Measurements from ENCODE around the gene SIAH3.

SIAH3 gene

DNA sequence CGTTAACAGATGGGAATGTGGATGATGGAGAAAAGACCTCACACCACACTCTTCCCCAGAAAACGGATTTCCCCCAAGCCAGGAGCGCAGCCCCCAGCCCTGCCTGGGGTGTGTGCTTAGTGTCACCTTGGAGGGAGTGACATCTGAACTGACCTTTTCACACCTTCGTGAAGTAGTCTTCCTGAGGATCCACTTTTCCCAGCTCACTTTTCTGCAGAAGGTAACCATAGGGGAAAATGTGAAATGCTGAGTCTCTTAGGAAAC lies 26.2 kb downstream of the SIAH3 start:
- in situ Hi-C loops (cut with MboI; ENCODE audit: low sequenced_read_pairs) = no loop called here

DNA sequence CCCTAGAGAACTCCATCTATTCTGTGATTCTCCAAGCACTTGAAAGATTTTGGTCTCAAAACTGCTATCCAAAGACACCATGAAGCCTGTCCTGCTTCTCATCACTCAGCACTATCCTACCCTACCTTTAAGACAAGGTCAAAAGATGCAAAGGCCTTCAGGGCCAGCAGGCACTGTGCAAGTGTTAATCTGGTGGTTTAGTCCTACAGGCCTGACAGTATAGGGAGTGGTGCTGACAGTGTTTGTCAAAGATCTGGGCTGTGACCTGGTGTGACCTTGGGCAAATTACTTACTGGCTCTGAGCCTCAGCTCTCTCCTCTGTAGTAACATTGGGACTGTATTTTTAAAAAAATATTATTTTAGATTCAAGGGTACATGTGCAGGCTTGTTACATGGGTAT lies 28.0 kb downstream of the SIAH3 start:
- in situ Hi-C loops (cut with MboI; ENCODE audit: low sequenced_read_pairs) = no loop called here

DNA sequence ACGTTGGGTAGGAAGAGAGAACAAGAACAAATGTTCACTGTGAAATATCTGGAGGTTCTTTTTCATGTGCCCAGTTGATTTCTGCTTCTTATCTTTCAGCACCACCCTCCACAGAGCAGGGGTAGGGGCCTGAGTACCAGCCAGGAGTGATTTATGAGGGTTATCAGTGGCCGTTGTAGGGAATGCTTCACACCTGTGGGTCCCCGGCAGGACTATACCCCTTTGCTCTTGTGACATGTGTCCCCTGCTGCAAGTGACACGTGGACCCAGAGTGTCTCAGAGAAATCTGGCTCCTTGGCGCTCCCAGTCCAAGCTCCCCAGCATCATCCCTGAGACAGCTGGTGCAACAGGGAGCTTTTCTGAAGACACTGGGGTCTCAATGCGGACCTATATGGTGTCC lies 29.7 kb downstream of the SIAH3 start:
- in situ Hi-C loops (cut with MboI; ENCODE audit: low sequenced_read_pairs) = no loop called here

DNA sequence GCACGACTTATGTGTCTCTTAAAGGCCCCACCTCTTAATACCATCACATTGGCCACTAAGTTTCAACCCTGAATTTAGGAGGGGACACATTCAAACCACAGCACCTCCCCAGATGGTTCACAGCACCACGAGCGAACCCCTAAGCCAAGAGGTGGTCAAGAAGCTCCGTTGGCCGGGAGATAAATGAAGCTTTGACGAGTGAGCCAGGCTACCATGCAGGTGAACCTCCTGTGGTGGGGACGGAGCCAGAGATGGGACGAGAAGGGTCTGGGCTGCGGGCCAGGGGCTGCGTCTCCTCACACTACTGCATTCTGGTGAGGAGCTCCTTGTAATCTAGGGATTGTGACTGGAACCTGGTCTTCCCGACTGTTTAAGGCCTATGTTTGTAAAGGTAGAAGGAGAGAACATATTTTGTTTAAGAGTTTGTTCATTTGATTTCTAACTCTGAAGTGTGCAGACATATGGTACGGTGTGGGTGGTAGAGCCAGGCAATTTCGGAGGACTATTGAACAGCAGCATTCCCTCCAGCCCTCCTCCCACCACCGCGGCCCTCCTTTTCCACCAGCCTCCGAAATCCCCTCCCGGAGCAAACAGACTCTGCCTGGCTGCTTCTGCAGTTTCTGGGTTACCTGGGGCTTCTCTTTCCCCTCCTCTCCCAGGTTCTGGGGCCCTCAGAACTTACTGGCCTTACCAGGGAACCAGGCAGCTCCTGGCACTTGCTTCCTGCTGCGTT lies 31.3 kb downstream of the SIAH3 start:
- in situ Hi-C loops (cut with MboI; ENCODE audit: low sequenced_read_pairs) = no loop called here

DNA sequence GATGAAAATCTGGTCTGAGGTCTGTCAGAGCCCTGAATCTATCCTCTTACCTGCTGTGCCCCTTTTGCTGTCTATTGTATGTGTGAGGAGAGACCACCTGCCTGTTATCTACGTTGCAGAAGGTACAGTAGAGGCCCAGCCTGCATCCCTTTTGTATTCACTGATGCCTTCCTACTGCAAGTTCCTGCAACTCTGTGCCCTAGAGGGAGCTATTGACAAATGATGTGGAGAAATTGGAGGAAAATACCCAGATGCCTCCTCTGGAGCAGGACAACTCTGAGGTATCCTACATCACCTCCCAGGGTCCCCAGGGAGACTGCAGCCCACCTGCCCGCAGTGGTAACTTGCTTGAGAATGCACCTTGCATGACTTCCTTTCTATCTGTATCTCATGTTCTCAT lies 33.7 kb downstream of the SIAH3 start:
- in situ Hi-C loops (cut with MboI; ENCODE audit: low sequenced_read_pairs) = loop anchor here (10.0 kb wide), 1 partner anchor 307 kb away; no protein-coding TSS in a partner anchor

DNA sequence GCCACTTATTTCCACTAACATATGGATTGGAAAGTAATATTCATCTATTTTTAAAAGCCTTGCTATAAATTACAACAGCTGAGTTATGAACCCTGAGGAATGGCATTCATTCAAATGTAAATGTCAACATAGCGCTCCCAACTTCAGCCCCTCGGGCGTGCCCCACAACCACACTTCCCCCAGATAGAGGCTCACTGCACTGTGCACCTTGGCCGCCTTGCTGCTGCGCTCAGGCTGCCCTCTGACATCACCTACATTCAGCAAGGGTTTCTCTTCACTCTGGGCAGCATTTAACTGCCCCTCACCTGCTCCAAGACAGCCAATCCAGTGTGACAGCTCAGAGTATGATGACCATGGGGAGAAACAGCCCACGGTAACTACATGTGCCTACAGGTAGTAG lies 35.1 kb downstream of the SIAH3 start:
- in situ Hi-C loops (cut with MboI; ENCODE audit: low sequenced_read_pairs) = loop anchor here (10.0 kb wide), 1 partner anchor 308 kb away; no protein-coding TSS in a partner anchor

DNA sequence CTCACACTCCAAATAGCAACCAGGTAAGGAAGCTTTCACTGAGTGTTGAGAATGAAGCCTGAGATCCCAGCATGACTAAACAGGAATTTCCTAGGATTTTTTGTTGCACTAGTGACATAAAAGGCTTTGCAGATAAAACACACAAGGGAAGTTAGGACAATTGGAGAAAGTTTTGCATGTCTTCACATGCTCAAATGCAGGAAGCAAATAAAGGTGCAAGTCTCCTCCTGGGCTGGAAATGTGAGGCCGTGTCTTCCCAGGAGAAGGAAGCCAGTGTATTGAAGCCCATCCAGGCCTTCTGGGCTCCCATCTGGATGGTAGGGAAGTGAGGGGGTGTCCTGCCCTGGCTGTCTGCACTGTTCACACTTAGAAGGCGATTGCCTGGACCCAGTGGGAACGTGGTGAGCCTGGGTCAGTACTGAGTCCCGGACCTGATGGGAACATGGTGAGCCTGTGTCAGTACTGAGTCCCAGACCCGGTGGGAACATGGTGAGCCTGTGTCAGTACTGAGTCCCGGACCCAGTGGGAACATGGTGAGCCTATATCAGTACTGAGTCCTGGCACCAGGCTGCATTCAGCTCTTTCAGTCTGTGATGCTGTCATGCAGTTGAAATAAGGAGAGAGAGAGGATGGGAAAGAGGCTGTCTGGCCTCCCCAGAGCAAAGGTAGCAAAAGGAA lies 38.7 kb downstream of the SIAH3 start:
- in situ Hi-C loops (cut with MboI; ENCODE audit: low sequenced_read_pairs) = loop anchor here (10.0 kb wide), 1 partner anchor 312 kb away; no protein-coding TSS in a partner anchor

DNA sequence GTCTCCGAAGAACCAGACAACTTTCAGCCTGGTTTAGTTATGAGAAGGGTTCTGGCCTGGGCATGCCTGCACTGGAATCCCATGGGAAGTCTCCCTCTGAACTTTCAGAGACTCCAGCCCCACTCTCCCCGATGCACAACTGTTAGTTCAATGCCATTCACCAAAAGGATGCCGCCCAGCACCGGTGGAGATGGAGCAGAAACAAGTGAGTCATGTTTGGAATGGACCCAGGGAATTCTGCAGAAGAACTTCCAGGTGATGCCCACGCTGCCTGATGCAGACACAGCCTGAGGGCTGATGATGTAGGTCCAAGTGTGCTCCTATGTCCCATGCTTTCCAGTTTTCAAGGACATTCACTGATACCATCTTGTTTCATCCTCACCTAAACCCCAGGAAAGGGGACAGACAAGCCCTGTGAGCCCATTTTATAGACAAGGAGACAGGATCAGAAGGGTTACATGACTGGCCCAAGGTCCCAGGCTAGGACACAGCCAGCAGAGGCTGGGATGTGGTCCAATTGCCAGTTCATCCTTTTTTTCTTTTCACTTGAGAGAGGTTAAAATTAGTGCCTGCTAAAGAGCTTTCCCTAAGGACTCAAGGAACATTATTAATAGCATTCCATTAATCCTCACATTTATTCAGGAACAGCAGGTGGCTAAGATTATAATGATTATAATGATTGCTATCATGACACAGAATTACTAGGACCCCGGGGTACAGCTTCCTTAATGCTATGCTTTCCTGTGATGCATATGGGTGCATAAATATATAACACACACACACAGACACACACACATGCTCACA lies 39.5 kb downstream of the SIAH3 start:
- in situ Hi-C loops (cut with MboI; ENCODE audit: low sequenced_read_pairs) = loop anchor here (10.0 kb wide), 1 partner anchor 313 kb away; no protein-coding TSS in a partner anchor

DNA sequence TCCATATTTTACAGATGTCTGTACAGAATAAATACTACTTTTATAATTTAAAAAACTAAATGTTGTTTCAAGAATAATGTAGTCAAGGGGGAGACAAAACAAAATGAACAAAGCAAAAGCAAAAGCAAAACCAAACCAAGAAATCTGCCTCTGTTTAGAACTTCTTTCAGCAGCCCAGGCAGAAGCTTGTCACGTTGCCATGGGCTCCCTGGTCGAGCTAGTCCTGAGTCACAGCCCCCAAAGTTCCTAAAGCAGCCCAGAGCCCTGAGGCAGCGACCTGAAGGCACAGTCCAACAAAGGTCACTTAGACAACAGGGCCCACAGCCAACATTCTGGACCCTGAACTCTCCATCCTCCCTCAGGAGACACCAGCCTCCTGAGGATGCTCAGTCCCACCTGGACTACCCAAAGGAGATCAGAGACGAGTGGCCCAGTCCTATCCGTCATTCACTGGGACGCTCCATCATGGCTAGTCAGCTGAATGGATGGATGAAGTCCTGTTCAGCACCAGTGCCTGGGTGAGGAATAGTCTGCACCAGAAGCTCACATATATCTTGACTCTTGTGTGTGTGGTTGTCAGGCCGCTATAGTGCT lies 41.7 kb downstream of the SIAH3 start:
- in situ Hi-C loops (cut with MboI; ENCODE audit: low sequenced_read_pairs) = loop anchor here (10.0 kb wide), 1 partner anchor 315 kb away; no protein-coding TSS in a partner anchor

DNA sequence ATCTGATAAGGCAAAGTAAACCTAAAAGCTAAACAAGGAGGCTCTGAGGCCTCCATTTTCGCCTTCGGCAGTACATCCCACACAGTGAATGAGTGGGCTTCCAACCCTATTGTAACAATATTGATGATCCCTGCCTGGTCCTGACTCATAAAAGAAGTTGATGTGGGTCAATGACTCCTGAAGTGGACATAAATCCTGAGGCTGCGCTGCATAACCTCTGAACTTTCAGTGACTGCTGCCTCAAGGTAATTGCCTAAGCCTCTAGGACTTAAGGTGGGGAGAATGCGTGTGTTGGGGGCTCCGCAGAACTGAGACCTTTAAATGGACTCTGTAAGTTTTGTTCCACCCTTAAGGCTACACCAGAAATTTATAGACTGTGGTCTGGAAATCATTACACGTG lies 42.6 kb downstream of the SIAH3 start:
- in situ Hi-C loops (cut with MboI; ENCODE audit: low sequenced_read_pairs) = no loop called here

DNA sequence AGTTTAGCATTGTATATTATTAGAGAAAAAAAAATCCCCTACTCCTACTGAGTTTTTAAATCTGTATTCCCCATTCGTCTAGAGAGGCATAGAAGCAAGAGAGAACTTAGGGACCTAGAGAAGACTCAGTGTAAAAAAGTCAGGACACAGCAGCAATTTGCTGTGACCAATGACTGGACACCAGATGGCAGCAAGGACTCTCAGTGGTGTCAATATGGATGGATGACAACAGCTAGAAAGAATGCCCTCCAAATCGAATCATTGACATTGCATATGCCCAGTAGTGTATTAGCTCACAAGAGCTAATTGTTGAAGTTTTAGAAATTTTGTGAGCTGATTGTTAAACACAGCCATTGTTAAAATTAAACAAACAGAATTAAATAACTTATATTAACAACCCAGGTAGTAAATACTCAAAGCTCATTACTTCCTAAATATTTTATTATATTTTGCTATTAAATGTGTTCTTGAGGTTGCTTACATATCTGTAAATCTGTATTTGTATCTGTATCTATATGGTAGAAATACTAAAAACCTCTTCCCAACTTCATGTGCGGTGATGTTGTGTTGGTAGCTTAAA lies 43.9 kb downstream of the SIAH3 start:
- in situ Hi-C loops (cut with MboI; ENCODE audit: low sequenced_read_pairs) = no loop called here

DNA sequence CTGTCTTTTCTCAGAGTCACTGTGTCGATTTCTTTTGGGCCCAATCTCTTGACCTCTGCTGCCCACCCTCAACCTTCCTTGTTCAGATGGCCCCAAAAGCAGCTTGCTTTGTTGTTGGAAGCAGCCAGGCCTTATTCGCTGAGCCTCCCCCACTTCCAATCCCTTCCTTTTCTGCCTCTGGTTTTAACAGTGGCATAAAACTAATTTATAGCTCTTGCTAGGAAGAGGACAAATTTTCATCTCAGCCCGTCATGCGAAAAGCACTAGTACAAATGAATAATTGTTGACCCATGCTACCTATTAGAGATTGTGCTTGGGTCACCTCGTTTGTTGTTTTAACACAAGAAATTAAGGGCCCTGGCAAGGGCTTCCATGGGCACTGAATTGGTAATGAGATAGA lies 51.1 kb downstream of the SIAH3 start:
- in situ Hi-C loops (cut with MboI; ENCODE audit: low sequenced_read_pairs) = no loop called here

DNA sequence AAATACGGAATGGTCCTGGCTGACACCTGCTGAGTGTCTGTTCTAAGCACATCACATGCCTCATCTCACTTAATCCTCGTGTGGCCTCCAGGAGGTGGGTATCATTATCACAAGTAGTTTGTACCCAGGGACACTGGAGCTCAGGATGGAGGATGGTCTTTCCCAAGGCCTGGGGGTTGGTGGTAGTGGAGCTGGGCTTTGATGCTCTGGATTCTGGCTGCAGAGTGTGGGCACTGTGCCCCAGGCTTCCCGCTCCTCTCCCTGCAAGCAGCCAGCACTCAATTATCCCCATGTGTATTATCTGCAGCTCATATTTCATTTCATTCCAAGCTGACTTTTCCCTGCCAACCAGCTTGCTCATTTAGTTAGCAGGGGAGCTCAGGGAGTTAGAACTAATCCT lies 52.1 kb downstream of the SIAH3 start:
- in situ Hi-C loops (cut with MboI; ENCODE audit: low sequenced_read_pairs) = no loop called here

DNA sequence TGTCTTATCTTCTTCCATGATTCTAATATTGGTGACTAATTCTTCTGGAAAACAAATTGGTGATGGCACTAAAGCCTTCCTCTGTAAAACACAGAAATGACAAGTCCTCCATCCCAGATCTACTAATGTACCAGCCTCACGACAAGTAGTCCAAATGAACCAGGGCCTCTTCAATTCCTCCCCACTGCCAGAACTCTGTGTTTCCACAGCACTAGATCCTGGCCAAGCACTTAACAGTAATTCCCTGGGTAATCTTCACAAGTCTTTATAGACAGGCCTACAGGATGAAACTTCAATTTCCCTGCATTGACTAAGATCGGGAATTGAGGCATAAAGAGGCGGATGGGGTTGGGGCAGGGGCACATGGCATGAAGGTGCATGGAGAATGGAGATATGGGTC lies 52.7 kb downstream of the SIAH3 start:
- in situ Hi-C loops (cut with MboI; ENCODE audit: low sequenced_read_pairs) = no loop called here

DNA sequence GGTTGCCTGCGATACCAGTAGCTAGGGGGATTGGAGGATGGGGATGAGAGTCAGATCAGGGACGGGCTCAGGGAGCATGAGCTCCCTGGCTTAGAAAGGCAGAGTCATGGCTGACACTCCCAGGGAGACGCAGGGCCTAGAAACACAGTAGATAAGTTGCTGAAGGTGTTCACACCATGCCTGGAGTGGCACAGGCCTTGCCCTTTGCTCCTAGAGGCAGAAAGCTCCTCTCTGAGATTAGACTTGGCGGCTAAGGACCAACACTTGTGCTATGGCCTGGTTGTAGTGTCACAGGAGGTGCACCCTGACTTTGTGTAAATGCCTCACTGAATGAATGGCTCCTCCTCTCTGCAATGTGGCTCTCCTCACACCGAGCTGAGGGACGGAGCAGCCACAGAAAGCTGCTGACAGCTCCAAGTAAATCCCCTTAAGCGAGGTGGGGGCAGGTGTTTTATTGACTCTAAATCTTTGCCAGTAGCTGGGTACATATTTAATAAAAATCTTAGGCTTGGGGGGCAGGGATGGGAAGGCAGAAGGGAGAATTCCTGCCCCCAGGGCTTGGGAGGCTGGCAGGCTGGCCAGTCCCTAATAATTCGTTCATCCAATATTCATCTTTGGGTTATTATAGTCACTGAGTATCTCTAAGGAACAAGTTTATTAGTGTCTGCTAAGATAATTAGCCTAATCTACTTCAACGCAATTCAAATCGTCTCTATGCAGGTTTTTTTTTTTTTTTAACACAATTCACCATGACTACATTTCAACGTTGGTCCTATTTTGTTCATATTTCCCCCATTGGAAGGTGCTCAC lies 54.9 kb downstream of the SIAH3 start:
- in situ Hi-C loops (cut with MboI; ENCODE audit: low sequenced_read_pairs) = no loop called here

DNA sequence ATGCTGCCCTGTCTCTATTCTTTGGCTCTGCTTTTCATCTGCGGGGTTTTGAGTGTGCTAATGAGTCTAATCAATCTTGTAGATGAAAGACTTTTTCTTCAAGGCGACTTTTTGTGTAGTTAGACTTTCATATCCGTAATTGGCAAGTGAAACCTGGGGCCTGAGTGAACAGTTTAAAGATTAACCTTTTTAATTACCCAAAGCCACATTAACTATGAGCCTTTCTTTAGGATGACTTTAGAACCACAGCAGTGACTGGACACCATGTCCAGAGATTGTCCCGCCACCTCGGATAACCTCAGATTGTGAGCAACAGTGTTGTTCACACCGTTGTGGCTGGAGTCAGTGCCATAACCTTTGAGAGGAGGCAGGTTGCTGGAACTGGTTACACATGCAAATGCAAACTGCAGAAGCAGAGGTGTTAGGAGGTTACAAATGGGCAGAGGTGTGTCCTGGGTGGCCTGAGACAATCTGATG lies 58.7 kb downstream of the SIAH3 start:
- in situ Hi-C loops (cut with MboI; ENCODE audit: low sequenced_read_pairs) = no loop called here

DNA sequence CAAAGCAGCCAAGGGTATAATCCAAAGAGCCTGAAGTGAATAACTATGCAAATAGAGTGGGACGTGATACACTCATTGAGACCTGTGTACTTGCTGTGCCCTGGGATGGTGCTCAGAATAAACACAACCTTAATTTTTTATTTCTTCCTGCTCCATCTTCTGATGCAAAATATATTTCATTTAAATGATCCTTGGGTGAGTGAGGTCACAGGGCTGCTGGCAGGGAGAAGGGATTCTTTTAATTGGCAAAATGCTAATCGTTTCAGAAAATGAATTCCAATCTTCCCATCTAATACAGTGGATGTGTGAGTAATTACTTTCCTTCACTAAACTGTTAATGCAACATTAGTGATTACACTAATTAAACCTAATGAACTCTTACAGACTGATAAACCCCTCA lies 63.5 kb downstream of the SIAH3 start:
- in situ Hi-C loops (cut with MboI; ENCODE audit: low sequenced_read_pairs) = no loop called here

DNA sequence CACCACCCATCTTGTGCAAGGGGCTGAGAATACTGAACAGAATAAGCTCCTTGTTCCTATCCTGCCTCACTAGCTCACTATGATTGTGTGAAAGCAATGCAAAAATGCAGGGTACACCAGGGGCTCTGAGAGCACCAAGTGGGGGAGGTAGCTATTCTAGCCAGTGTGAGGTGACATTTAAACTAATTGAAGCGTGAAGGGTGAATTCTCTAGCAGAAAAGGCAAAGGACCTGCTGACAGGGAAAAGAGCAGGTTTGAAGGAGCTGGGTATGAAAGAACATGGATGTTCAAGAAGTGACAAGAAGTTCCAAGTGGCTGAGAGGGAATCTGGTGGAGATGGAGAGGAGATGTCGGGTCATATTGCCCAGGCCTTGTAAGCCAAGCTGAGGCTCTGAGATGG lies 64.2 kb downstream of the SIAH3 start:
- in situ Hi-C loops (cut with MboI; ENCODE audit: low sequenced_read_pairs) = no loop called here

DNA sequence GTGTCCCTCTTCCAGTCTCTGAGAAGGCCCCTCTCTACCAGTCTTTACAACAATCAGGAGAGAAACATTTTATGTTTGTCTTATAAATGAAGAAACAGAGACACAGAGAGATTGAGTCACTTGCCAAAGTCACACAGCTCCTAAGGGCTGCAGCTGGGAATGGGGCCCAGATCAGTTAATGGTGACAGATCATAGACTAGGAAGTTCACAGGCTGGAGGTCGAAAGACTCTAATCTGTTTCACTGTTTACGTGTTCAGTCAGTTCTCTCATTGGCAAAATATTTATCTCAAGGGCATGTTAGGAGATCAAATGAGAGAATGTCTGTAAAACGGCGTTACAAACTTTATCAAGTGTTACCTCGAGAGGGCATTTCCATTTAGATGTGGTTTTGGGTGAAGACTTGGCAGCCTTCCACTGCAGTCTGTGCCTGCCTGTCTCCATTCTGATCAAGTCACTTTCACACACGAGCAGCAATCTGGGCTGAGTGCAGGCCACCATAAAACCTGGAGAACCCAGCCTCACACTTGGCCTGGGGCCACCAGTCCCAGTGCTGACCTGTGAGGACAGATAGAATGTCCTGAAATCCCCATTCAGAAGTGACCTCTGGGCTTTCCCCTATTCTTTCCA lies 65.1 kb downstream of the SIAH3 start:
- in situ Hi-C loops (cut with MboI; ENCODE audit: low sequenced_read_pairs) = no loop called here

Measured in HL-60/S4 (cell line).